Heart right ventricle (tissue), 16 donors: ENCODE results near the gene DSC3. TPM values are rescaled to one million over a fixed set of nuclear protein-coding genes. Genes with fewer than 3 reads are reported as not detected.

Experiments used
- ATAC-seq, 8 donors: fragments of 200-7000 bp; cut with Tn5 transposase; one replicate each; pipeline ENCODE4 v1.9.1; 2020; ENCODE audit warnings: mild to moderate bottlenecking in 8 of 8, moderate library complexity in 8 of 8, moderate number of reproducible peaks in 1 of 8
- DNase-seq, 2 donors: peaks; one replicate each; pipeline ENCODE4 v3.0.0-alpha.2; 2020
- H3K27ac ChIP-seq, 10 donors: fragments of 200-600 bp; sonication (generic) in 2 of 10; one replicate each; pipeline versions ENCODE4 v1.5.0 to v1.8.0; 2020 to 2022; ENCODE audit warnings: mild to moderate bottlenecking in 3 of 10
- H3K27me3 ChIP-seq, 7 donors: fragments of 200-600 bp; one replicate each; pipeline ENCODE4 v1.8.0; 2021 to 2022; ENCODE audit warnings: mild to moderate bottlenecking in 2 of 7
- H3K36me3 ChIP-seq, 9 donors: fragments of 200-600 bp; sonication (generic) in 1 of 9; one replicate each; pipeline versions ENCODE4 v1.5.0 to v1.8.0; 2020 to 2022; ENCODE audit warnings: mild to moderate bottlenecking in 2 of 9
- H3K4me1 ChIP-seq, 9 donors: fragments of 200-600 bp; sonication (generic) in 1 of 9; one replicate each; pipeline versions ENCODE4 v1.5.0 to v1.8.0; 2020 to 2022; ENCODE audit warnings: mild to moderate bottlenecking in 4 of 9
- H3K4me3 ChIP-seq, 10 donors: fragments of 200-600 bp; sonication (generic) in 2 of 10; one replicate each; pipeline versions ENCODE4 v1.5.0 to v1.8.0; 2020 to 2022; ENCODE audit warnings: mild to moderate bottlenecking in 7 of 10, moderate library complexity in 2 of 10
- H3K9me3 ChIP-seq, 11 donors: fragments of 200-600 bp in 10 of 11; sonication (generic) in 2 of 11; one replicate each; pipeline versions ENCODE4 v1.5.0 to v1.8.0; 2013 to 2022; ENCODE audit warnings: mild to moderate bottlenecking in 2 of 11, control low read depth in 1 of 11, moderate library complexity in 1 of 11
- WGBS, 2 donors: extraction: QIAGEN DNeasy Blood & Tissue Kit; methylation state at CpG; one replicate each; pipeline ENCODE4 v1.1.7; 2013; ENCODE audit warnings: inconsistent platforms in 1 of 2; 5-methylcytosine and 5-hydroxymethylcytosine counted together
- intact Hi-C, 10 donors: fragments of 100-400 bp; cut with DNase I; formaldehyde crosslinking; loops; one replicate each; pipeline versions ENCODE4 v1.11.1 to v1.14.2; 2022
- polyA plus RNA-seq, 2 donors: library from polyadenylated mRNA; stranded (reverse); fragments of 200-250 nt; gene quantifications; one replicate each; pipeline ENCODE4 v1.2.3, GENCODE V29; 2013
- total RNA-seq, 10 donors: library from RNA; stranded (reverse); fragmentation: NEBNext Ultra II Directional in 3 of 10; extraction: Animal tissue kit (Norgen Biotek cat#: 25700) in 3 of 10; gene quantifications; one replicate each; pipeline versions ENCODE4 v1.2.1 to v1.2.4, GENCODE V29; 2021 to 2023
- TF ChIP-seq, protein P1 (sequence below), 9 donors: fragments of 200-600 bp; sonication (generic) in 2 of 9; IDR thresholded peaks; one replicate each; pipeline versions ENCODE4 v1.5.0 to v1.8.0; 2021 to 2022; ENCODE audit warnings: antibody characterized with exemption in 9 of 9, mild to moderate bottlenecking in 5 of 9, moderate library complexity in 1 of 9
- donor health status: Arrhythmogenic right ventricular cardiomyopathy.
- donor health status: ischemic (EF 13 %, LVEDD 7.1; RV severe dilation, severe dysfunction).
- donor health status: healthy with polysubstance abuse.
- donor health status: DM: no; HTN: yes; CAD: no.
- donor health status: DM: no; HTN: no; CAD: no.
- donor health status: ischemic (EF 25% LVEDD 6.9; RV normal size, moderate dysfunction).
- donor health status: ischemic (EF 25% LVEDD 5.7; RV mildly dilated, moderate dysfunction).
- donor health status: healthy.
- donor health status: DM: yes; HTN: yes; CAD: no.
- donor health status: Ischemic cardiomyopathy.
- donor health status: ischemic (EF 35%, LVEDD 5.7; RV mildly dilated, moderate dysfunction).
- donor health status: nonischemic (EF 11% LVEDD 7.7; RV severe dilation, severe dysfunction).
- donor health status: DM: yes; HTN: yes; CAD: no.
- donor health status: PGD.
- donor health status: ischemic (EF 29% LVEDD 5.4; RV normal size, mild dysfunction).
- donor health status: nonischemic (EF 23%, LVEDD 6.1; RV moderate dilation, normal function).

Gene DSC3
- total and polyA plus RNA-seq, 12 donors: 0.04 to 0.44 (median 0.13) TPM; not detected in 3

DNA sequence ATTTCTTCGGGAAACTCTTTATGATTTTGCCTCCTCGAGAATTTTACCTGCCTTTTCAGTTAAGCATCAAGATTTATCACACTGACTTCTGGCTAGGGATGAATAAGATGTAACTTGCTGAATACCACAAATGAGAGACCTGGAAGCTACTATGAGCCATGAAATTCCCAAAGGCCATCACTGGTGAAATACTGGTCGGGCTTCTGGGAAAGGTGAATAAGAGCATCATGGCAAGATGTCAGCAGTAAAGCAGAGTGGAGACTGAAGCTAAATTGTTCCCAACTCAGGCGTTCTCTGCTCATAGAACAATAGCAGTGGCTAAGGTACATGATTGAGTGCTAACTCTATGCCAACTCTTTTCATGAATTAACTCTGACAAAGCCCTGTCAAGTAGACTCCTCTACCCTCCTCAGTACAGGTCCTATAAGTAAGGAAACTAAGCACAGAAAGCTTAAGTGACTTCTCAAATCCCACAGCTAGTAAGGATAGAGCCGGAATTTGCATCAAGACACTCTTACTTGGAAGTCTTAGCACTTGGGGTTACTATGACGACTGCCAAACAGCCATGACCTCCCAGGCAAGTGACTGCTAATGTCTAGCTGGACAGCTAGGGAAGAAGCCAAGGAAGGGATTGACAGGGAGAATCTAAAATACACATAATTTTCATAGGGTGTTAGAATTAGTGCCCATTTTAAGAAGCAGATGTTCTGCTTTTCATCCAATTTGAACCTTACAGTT, 22.7 kb upstream of the DSC3 start:
- DNase-seq (no peak), ATAC-seq (no peak)
- Histone ChIP-seq H3K9me3 (no peaks in the 10 kb centered on the region), H3K36me3 (peaks cover 0 to 35% (median 6%) of the 10 kb centered on the region in 9 donors), H3K4me3 (no peak overlapping the region), H3K27ac (no peak overlapping the region), H3K4me1 (no peaks in the 10 kb centered on the region), H3K27me3 (no peaks in the 10 kb centered on the region)
- intact Hi-C loops: no loop called here
- TF ChIP-seq, protein P1, sequence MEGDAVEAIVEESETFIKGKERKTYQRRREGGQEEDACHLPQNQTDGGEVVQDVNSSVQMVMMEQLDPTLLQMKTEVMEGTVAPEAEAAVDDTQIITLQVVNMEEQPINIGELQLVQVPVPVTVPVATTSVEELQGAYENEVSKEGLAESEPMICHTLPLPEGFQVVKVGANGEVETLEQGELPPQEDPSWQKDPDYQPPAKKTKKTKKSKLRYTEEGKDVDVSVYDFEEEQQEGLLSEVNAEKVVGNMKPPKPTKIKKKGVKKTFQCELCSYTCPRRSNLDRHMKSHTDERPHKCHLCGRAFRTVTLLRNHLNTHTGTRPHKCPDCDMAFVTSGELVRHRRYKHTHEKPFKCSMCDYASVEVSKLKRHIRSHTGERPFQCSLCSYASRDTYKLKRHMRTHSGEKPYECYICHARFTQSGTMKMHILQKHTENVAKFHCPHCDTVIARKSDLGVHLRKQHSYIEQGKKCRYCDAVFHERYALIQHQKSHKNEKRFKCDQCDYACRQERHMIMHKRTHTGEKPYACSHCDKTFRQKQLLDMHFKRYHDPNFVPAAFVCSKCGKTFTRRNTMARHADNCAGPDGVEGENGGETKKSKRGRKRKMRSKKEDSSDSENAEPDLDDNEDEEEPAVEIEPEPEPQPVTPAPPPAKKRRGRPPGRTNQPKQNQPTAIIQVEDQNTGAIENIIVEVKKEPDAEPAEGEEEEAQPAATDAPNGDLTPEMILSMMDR (IDR thresholded peaks at IDR 0.05): no peak
- WGBS, 2 donors: 77 to 81% methylated on average over 6 of the region's 6 CpGs

DNA sequence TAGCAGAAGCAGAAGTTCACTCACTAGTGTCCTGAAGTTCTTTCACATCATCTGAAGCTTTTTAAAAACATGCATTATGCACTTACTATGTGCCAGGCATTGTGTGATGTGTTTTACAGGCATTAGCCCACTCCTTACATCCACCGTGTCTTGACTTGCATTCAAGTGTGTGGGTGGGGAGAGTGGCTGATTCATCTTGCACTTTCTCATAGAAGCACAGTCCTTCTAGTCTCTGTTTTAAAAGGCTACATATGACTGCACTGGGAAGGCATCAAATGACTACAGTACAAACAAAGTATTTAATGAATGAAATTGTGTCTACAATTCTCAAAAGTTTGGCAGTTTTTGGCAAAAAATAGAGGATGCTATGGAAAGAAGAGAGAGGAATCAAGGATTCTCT, 21.6 kb upstream of the DSC3 start:
- Histone ChIP-seq H3K4me1 (no peaks in the 10 kb centered on the region), H3K36me3 (peaks cover 0 to 27% (median 4%) of the 10 kb centered on the region in 9 donors), H3K4me3 (no peak overlapping the region), H3K9me3 (no peaks in the 10 kb centered on the region), H3K27me3 (no peaks in the 10 kb centered on the region), H3K27ac (no peak overlapping the region)
- intact Hi-C loops: no loop called here
- no peak for ATAC-seq
- 53 to 63% methylated on average over 1 of the region's 1 CpG for WGBS, 2 donors
- no peak for DNase-seq
- TF ChIP-seq, protein P1 (IDR thresholded peaks at IDR 0.05): no peak

DNA sequence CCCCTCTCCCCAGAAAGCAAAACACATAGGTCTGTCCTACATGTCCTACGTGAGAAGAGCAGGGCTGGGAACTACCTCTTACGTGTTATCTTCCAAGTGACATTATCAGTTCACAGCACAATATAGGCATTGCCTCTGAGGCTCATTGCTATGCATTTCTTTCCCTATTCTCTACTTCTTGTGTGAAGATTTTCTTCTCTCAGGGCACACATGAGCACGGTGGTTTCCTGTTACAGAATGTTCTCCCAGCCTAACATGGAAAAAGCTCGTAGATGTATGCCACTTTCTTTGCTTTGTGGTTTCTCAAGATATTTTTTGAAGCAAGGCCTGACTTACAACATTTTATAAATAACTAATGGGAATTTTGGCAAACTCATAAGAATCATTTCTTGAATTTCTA, 19.4 kb upstream of the DSC3 start:
- TF ChIP-seq, protein P1 (IDR thresholded peaks at IDR 0.05): no peak
- H3K9me3 ChIP-seq: no peaks in the 10 kb centered on the region
- 41 to 50% methylated on average over 4 of the region's 4 CpGs for WGBS, 2 donors

DNA sequence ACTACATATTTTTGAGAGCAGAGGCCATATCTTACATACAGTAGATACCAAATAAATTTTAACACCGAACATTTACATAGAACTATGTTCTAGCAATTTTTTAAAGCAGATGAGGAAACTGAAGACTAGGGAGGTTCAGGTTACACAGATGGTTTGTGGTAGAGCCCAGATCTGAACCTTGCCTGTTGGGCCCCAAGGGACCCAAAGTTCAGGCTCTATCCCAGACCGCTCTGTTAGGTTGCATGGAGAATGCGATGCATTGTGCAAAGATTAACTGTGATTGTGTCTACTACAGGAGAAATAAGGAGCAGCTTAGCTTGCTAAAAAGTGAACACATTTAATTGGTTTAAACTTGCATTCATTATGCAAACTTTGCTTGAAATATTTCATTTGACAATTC, 16.4 kb upstream of the DSC3 start:
- H3K4me3 ChIP-seq: no peak overlapping the region
- no peaks in the 10 kb centered on the region for H3K36me3 ChIP-seq
- intact Hi-C loops: no loop called here
- ATAC-seq (no peak), DNase-seq (no peak)
- no peak overlapping the region for H3K27ac ChIP-seq
- H3K27me3 ChIP-seq: peaks cover 0 to 15% (median 0%) of the 10 kb centered on the region in 7 donors
- no peaks in the 10 kb centered on the region for H3K4me1 ChIP-seq
- H3K9me3 ChIP-seq: no peaks in the 10 kb centered on the region
- TF ChIP-seq, protein P1 (IDR thresholded peaks at IDR 0.05): no peak
- WGBS, 2 donors: 93 to 95% methylated on average over 3 of the region's 3 CpGs

More for the DNA sequence above, 19.4 kb upstream of the DSC3 start:
- Histone ChIP-seq H3K36me3 (peaks cover 0 to 5% (median 0%) of the 10 kb centered on the region in 9 donors), H3K4me1 (no peaks in the 10 kb centered on the region), H3K27me3 (no peaks in the 10 kb centered on the region), H3K4me3 (no peak overlapping the region), H3K27ac (no peak overlapping the region)
- intact Hi-C loops: no loop called here
- ATAC-seq (no peak), DNase-seq (no peak)
